Panc1 (cell line): Measurements from ENCODE around the gene PIGO. TPM values are rescaled to one million over a fixed set of nuclear protein-coding genes. Genes with fewer than 3 reads are reported as not detected.

Experiments
- ATAC-seq: fragments of 200-7000 bp; cut with Tn5 transposase; 2 replicates; pipeline ENCODE4 v1.9.1; 2020; ENCODE audit warnings: mild to moderate bottlenecking, moderate library complexity
- BruUV-seq: library from RNA; stranded (reverse); fragments of 400-500 nt; replicated peaks from 2 replicates; lab custom pipeline; 2021; lab: Mats Ljungman, UMichigan
- CTCF ChIA-PET: fragments of 300-600 bp; sonication (Branson Sonifier 250); formaldehyde crosslinking; loops from one replicate; lab custom pipeline; 2022; ENCODE audit warnings: antibody characterized with exemption; lab: Charles Lee
- POLR2A ChIA-PET: fragments of 300-600 bp; sonication (Branson Sonifier 250); formaldehyde crosslinking; loops from one replicate; lab custom pipeline; 2022; ENCODE audit warnings: antibody characterized with exemption; lab: Charles Lee
- DNase-seq: peaks from one replicate; pipeline ENCODE4 v3.0.0-alpha.2; 2010; ENCODE audit warnings: low read depth, low spot score
- H3K27ac ChIP-seq: 2 replicates; pipeline ENCODE4 v1.5.1; 2011; ENCODE audit warnings: mild to moderate bottlenecking, low read length, inconsistent platforms
- H3K27me3 ChIP-seq: fragments of 200-500 bp; sonication (Bioruptor generic); 2 replicates; pipeline ENCODE4 v1.6.0; 2014; ENCODE audit warnings: low read length, inconsistent platforms; ENCODE audit not compliant: control insufficient read depth, insufficient read depth
- H3K36me3 ChIP-seq: fragments of 200-500 bp; sonication (Bioruptor generic); 2 replicates; pipeline ENCODE4 v1.5.1; 2014; ENCODE audit warnings: inconsistent platforms, mild to moderate bottlenecking, low read length, moderate library complexity; ENCODE audit not compliant: control insufficient read depth, insufficient read depth
- H3K4me1 ChIP-seq: 2 replicates; pipeline ENCODE4 v1.5.1; 2011; ENCODE audit warnings: inconsistent platforms, mild to moderate bottlenecking, low read length, moderate library complexity; ENCODE audit not compliant: control insufficient read depth, insufficient read depth
- H3K4me3 ChIP-seq, 2 experiments: 2 replicates each; pipeline ENCODE4 v1.5.1; 2011 to 2012; ENCODE audit warnings: low read depth in 2 of 2, low read length in 2 of 2, mild to moderate bottlenecking in 2 of 2, inconsistent platforms in 1 of 2, moderate library complexity in 1 of 2
- H3K9me3 ChIP-seq: fragments of 200-500 bp; sonication (Bioruptor generic); 2 replicates; pipeline ENCODE4 v1.5.1; 2014; ENCODE audit warnings: low read depth, mild to moderate bottlenecking, inconsistent platforms, low read length, moderate library complexity; ENCODE audit not compliant: control insufficient read depth, insufficient read depth
- POLR2AphosphoS5 ChIP-seq: IDR thresholded peaks from 2 replicates; pipeline ENCODE4 v1.6.1; 2012; ENCODE audit warnings: mild to moderate bottlenecking, low read depth, low read length, moderate library complexity
- SIN3A ChIP-seq: IDR thresholded peaks from 2 replicates; pipeline ENCODE4 v1.6.1; 2012; ENCODE audit warnings: low read depth, mild to moderate bottlenecking, low read length, moderate library complexity, borderline replicate concordance; ENCODE audit not compliant: insufficient read depth
- TCF7L2 ChIP-seq: IDR thresholded peaks from 2 replicates; pipeline ENCODE4 v1.6.1; 2011; ENCODE audit warnings: mild to moderate bottlenecking, low read depth, low read length, inconsistent platforms
- in situ Hi-C: cut with HindIII; loops from 2 replicates; pipeline ENCODE4 v1.10.0; 2016; ENCODE audit warnings: low sequenced_read_pairs, low pct_unique_long_range_greater_than_20kb
- intact Hi-C: fragments of 100-400 bp; cut with micrococcal nuclease; formaldehyde crosslinking; loops from one replicate; pipeline ENCODE4 v1.10.0; 2022; ENCODE audit not compliant: unreplicated experiment
- total RNA-seq: library from RNA; stranded (reverse); gene quantifications from one replicate; pipeline ENCODE4 v1.2.1, GENCODE V29; 2021; ENCODE audit not compliant: unreplicated experiment
- TF ChIP-seq, protein P1 (sequence below): fragments of 450-650 bp; IDR thresholded peaks from 2 replicates; pipeline ENCODE4 v1.5.1; 2017; ENCODE audit warnings: mild to moderate bottlenecking
- TF ChIP-seq, protein P2 (sequence below), 2 experiments: IDR thresholded peaks; 2 replicates each; pipeline ENCODE4 v1.6.1; 2011 to 2012; ENCODE audit warnings: low read depth in 2 of 2, control low read depth in 1 of 2, low read length in 1 of 2, mild to moderate bottlenecking in 1 of 2, moderate library complexity in 1 of 2; ENCODE audit not compliant: insufficient read depth in 1 of 2

Gene PIGO
- total RNA-seq, 1 experiment from 2014 or later = 58.7 TPM

DNA sequence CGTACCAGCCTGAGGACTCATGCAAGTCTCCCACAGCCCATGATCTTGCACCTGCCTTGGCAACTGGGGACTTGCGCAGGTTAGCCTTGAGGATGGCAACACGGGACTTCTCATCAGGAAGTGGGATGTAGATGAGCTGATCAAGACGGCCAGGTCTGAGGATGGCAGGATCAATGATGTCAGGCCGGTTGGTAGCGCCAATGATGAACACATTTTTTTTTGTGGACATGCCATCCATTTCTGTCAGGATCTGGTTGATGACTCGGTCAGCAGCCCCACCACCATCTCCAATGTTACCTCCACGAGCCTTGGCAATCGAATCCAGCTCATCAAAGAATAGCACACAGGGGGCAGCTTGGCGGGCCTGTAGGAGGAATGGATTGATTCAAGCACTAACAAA lies 37.0 kb downstream of the PIGO start:
- Histone ChIP-seq H3K27me3 (no peaks in the 10 kb centered on the region), H3K4me1 (no peaks in the 10 kb centered on the region), H3K4me3 (no peak overlapping the region), H3K36me3 (peaks cover 77% of the 10 kb centered on the region), H3K9me3 (no peaks in the 10 kb centered on the region), H3K27ac (no peak overlapping the region)
- TF ChIP-seq POLR2AphosphoS5 (no peak), SIN3A (no peak), TCF7L2 (no peak)
- TF ChIP-seq, protein P1, sequence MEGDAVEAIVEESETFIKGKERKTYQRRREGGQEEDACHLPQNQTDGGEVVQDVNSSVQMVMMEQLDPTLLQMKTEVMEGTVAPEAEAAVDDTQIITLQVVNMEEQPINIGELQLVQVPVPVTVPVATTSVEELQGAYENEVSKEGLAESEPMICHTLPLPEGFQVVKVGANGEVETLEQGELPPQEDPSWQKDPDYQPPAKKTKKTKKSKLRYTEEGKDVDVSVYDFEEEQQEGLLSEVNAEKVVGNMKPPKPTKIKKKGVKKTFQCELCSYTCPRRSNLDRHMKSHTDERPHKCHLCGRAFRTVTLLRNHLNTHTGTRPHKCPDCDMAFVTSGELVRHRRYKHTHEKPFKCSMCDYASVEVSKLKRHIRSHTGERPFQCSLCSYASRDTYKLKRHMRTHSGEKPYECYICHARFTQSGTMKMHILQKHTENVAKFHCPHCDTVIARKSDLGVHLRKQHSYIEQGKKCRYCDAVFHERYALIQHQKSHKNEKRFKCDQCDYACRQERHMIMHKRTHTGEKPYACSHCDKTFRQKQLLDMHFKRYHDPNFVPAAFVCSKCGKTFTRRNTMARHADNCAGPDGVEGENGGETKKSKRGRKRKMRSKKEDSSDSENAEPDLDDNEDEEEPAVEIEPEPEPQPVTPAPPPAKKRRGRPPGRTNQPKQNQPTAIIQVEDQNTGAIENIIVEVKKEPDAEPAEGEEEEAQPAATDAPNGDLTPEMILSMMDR = no peak
- TF ChIP-seq, protein P2, sequence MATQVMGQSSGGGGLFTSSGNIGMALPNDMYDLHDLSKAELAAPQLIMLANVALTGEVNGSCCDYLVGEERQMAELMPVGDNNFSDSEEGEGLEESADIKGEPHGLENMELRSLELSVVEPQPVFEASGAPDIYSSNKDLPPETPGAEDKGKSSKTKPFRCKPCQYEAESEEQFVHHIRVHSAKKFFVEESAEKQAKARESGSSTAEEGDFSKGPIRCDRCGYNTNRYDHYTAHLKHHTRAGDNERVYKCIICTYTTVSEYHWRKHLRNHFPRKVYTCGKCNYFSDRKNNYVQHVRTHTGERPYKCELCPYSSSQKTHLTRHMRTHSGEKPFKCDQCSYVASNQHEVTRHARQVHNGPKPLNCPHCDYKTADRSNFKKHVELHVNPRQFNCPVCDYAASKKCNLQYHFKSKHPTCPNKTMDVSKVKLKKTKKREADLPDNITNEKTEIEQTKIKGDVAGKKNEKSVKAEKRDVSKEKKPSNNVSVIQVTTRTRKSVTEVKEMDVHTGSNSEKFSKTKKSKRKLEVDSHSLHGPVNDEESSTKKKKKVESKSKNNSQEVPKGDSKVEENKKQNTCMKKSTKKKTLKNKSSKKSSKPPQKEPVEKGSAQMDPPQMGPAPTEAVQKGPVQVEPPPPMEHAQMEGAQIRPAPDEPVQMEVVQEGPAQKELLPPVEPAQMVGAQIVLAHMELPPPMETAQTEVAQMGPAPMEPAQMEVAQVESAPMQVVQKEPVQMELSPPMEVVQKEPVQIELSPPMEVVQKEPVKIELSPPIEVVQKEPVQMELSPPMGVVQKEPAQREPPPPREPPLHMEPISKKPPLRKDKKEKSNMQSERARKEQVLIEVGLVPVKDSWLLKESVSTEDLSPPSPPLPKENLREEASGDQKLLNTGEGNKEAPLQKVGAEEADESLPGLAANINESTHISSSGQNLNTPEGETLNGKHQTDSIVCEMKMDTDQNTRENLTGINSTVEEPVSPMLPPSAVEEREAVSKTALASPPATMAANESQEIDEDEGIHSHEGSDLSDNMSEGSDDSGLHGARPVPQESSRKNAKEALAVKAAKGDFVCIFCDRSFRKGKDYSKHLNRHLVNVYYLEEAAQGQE (IDR thresholded peaks at IDR 0.05; ENCODE audit: insufficient read depth in 1 of 2, low read depth in 2 of 2, low read length in 1 of 2) = no peak
- intact Hi-C loops = no loop called here
- ATAC-seq (no peak), DNase-seq (no peak)
- in situ Hi-C loops = no loop called here
- POLR2A ChIA-PET = no interaction called here
- CTCF ChIA-PET = no interaction called here
- no TSS peak for BruUV-seq

DNA sequence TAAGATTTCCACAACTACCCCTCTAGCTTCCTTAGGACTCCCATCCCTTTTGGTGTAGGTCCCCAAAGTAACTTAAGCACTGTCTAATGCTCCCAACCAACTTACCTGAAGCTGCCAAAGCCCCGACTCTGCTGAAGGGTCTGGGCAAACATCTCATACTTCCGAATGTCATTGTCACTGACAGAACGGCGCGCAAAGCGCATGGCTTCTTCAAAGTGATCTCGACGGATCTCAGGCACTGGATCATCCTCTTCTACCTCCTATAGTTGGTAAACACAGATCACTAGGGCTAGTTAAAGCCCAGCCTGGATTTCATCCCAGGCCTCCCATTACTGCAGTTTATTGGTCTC lies 39.1 kb downstream of the PIGO start:
- no TSS peak for BruUV-seq
- ChIA-PET POLR2A (no interaction called here), CTCF (no interaction called here)
- Histone ChIP-seq H3K27ac (no peak overlapping the region), H3K27me3 (no peaks in the 10 kb centered on the region), H3K4me3 (no peak overlapping the region), H3K9me3 (no peaks in the 10 kb centered on the region), H3K36me3 (peaks cover 55% of the 10 kb centered on the region), H3K4me1 (no peaks in the 10 kb centered on the region)
- ATAC-seq = no peak
- intact Hi-C loops = no loop called here
- in situ Hi-C loops = no loop called here
- no peak for DNase-seq
- TF ChIP-seq SIN3A = no peak
- TF ChIP-seq, protein P1 = no peak
- TF ChIP-seq, protein P2 (IDR thresholded peaks at IDR 0.05; ENCODE audit: insufficient read depth in 1 of 2, low read depth in 2 of 2, low read length in 1 of 2) = no peak
- TF ChIP-seq POLR2AphosphoS5 = no peak
- TF ChIP-seq TCF7L2 = no peak
